ENCODE measurements around the gene CD48.
A peak's percentile ranks its signal among the peaks of the same experiment; 100 is the strongest.
"Not testable (repeated sequence)": the region's sequence is repeated elsewhere in the genome, so short reads cannot be mapped to it uniquely, and the experiment has no call there.

The CD48 gene

GRCh38 chr1:160713161-160713560, 1.5 kb upstream of the CD48 start:
- H3K4me1 ChIP-seq (ENCODE audit: insufficient read depth, low read length, poor library complexity, severe bottlenecking), result peaks cover 55% of the 10 kb centered on the region
- TF ChIP-seq CTCF (conservative IDR thresholded peaks at IDR 0.05; ENCODE audit: low read length) (no peak), EZH2phosphoT487 (IDR thresholded peaks at IDR 0.05; ENCODE audit: borderline replicate concordance) (no peak)
- H3K9me2 ChIP-seq (replicated peaks; ENCODE audit: low read depth, low read length), result no peaks in the 10 kb centered on the region
- no peak overlapping the region for H2AFZ ChIP-seq (ENCODE audit: low read length)
- H3K27me3 ChIP-seq (ENCODE audit: insufficient read depth, low read length, poor library complexity, severe bottlenecking), result no peaks in the 10 kb centered on the region
- no peak overlapping the region for H3K9ac ChIP-seq (ENCODE audit: low read depth, low read length, poor library complexity, severe bottlenecking)
- H3K4me3 ChIP-seq (ENCODE audit: low read length, poor library complexity, severe bottlenecking), result no peak overlapping the region
- 0 out of 2 replicates have a peak, but pooled peaks cover 7% of the 10 kb centered on the region for H3F3A ChIP-seq (ENCODE audit: low read depth)
- H3K36me3 ChIP-seq (ENCODE audit: insufficient read depth, low read length), result no peaks in the 10 kb centered on the region
- H3K9me3 ChIP-seq (ENCODE audit: insufficient read depth, low read depth, low read length), result no peaks in the 10 kb centered on the region
- H3K79me2 ChIP-seq (ENCODE audit: insufficient read depth, low read length), result peaks cover 32% of the 10 kb centered on the region
- no peaks in the 10 kb centered on the region for H4K20me1 ChIP-seq (ENCODE audit: insufficient read depth, low read length, poor library complexity, severe bottlenecking)
- H3K4me2 ChIP-seq (ENCODE audit: low read depth, low read length, poor library complexity, severe bottlenecking), result peak overlapping the region; percentile 95

GRCh38 chr1:160712525-160713080, 981 bp upstream of the CD48 start:
- not testable (repeated sequence) for H2AFZ ChIP-seq (ENCODE audit: low read length); H3K9ac ChIP-seq (ENCODE audit: low read depth, low read length, poor library complexity, severe bottlenecking); H3K36me3 ChIP-seq (ENCODE audit: insufficient read depth, low read length); H3K27me3 ChIP-seq (ENCODE audit: insufficient read depth, low read length, poor library complexity, severe bottlenecking); H3K9me3 ChIP-seq (ENCODE audit: insufficient read depth, low read depth, low read length); H4K20me1 ChIP-seq (ENCODE audit: insufficient read depth, low read length, poor library complexity, severe bottlenecking); H3F3A ChIP-seq (ENCODE audit: low read depth); H3K9me2 ChIP-seq (replicated peaks; ENCODE audit: low read depth, low read length)
- Histone ChIP-seq H3K4me2 (ENCODE audit: low read depth, low read length, poor library complexity, severe bottlenecking) (peak overlapping the region; percentile 95), H3K4me1 (ENCODE audit: insufficient read depth, low read length, poor library complexity, severe bottlenecking) (peaks cover 61% of the 10 kb centered on the region), H3K79me2 (ENCODE audit: insufficient read depth, low read length) (peaks cover 37% of the 10 kb centered on the region), H3K4me3 (ENCODE audit: low read length, poor library complexity, severe bottlenecking) (peak overlapping the region; percentile 82)

GRCh38 chr1:160711276-160711601, 383 bp downstream of the CD48 start:
- Histone ChIP-seq H3K9me2 (replicated peaks; ENCODE audit: low read depth, low read length) (no peaks in the 10 kb centered on the region), H3K9me3 (ENCODE audit: insufficient read depth, low read depth, low read length) (no peaks in the 10 kb centered on the region), H3K9ac (ENCODE audit: low read depth, low read length, poor library complexity, severe bottlenecking) (peak overlapping the region; percentile 78), H3K4me1 (ENCODE audit: insufficient read depth, low read length, poor library complexity, severe bottlenecking) (peaks cover 75% of the 10 kb centered on the region), H4K20me1 (ENCODE audit: insufficient read depth, low read length, poor library complexity, severe bottlenecking) (no peaks in the 10 kb centered on the region), H3K4me3 (ENCODE audit: low read length, poor library complexity, severe bottlenecking) (peak overlapping the region; percentile 82), H3K79me2 (ENCODE audit: insufficient read depth, low read length) (peaks cover 47% of the 10 kb centered on the region), H3K36me3 (ENCODE audit: insufficient read depth, low read length) (no peaks in the 10 kb centered on the region), H3K4me2 (ENCODE audit: low read depth, low read length, poor library complexity, severe bottlenecking) (peak overlapping the region; percentile 95), H2AFZ (ENCODE audit: low read length) (no peak overlapping the region), H3F3A (ENCODE audit: low read depth) (0 out of 2 replicates have a peak, but pooled peaks cover 7% of the 10 kb centered on the region), H3K27me3 (ENCODE audit: insufficient read depth, low read length, poor library complexity, severe bottlenecking) (no peaks in the 10 kb centered on the region)
- TF ChIP-seq EZH2phosphoT487 (IDR thresholded peaks at IDR 0.05; ENCODE audit: borderline replicate concordance) (no peak), CTCF (conservative IDR thresholded peaks at IDR 0.05; ENCODE audit: low read length) (no peak)
